Mesothelial cell of epicardium (in vitro differentiated cells): ENCODE measurements around the gene POLRMT. TPM values are rescaled to one million over a fixed set of nuclear protein-coding genes. Genes with fewer than 3 reads are reported as not detected.
A peak's percentile ranks its signal among the peaks of the same experiment; 100 is the strongest.
"Not testable (repeated sequence)": the region's sequence is repeated elsewhere in the genome, so short reads cannot be mapped to it uniquely, and the experiment has no call there.

ENCODE experiments used
- DNase-seq, 2 experiments: peaks; one replicate each; pipeline ENCODE4 v3.0.0; 2021; ENCODE audit warnings: low spot score in 2 of 2; ENCODE audit not compliant: unreplicated experiment in 2 of 2
- H3K27ac Mint-ChIP-seq: 2 replicates; pipeline ENCODE4 v1.8.0; 2021; ENCODE audit warnings: mixed read lengths
- H3K27me3 Mint-ChIP-seq: 2 replicates; pipeline ENCODE4 v1.8.0; 2021; ENCODE audit warnings: low read depth, mixed read lengths
- H3K36me3 Mint-ChIP-seq: 2 replicates; pipeline ENCODE4 v1.8.0; 2021; ENCODE audit warnings: mixed read lengths
- H3K4me1 Mint-ChIP-seq: 2 replicates; pipeline ENCODE4 v1.8.0; 2021; ENCODE audit warnings: mixed read lengths
- H3K4me3 Mint-ChIP-seq: 2 replicates; pipeline ENCODE4 v1.8.0; 2021; ENCODE audit warnings: mild to moderate bottlenecking, moderate library complexity, mixed read lengths
- H3K9me3 Mint-ChIP-seq: 2 replicates; pipeline ENCODE4 v1.8.0; 2021; ENCODE audit warnings: mixed read lengths
- total RNA-seq: library from RNA; stranded (reverse); gene quantifications from 3 replicates; pipeline ENCODE4 v1.2.1, GENCODE V29; 2021
- TF ChIP-seq, protein P1 (sequence below): fragments of 200-600 bp; sonication (generic); IDR thresholded peaks from one replicate; pipeline ENCODE4 v1.5.0; 2021; ENCODE audit warnings: antibody characterized with exemption; ENCODE audit not compliant: unreplicated experiment

POLRMT gene
- total RNA-seq, 1 donor from 2014 or later = 56.4 TPM

DNA sequence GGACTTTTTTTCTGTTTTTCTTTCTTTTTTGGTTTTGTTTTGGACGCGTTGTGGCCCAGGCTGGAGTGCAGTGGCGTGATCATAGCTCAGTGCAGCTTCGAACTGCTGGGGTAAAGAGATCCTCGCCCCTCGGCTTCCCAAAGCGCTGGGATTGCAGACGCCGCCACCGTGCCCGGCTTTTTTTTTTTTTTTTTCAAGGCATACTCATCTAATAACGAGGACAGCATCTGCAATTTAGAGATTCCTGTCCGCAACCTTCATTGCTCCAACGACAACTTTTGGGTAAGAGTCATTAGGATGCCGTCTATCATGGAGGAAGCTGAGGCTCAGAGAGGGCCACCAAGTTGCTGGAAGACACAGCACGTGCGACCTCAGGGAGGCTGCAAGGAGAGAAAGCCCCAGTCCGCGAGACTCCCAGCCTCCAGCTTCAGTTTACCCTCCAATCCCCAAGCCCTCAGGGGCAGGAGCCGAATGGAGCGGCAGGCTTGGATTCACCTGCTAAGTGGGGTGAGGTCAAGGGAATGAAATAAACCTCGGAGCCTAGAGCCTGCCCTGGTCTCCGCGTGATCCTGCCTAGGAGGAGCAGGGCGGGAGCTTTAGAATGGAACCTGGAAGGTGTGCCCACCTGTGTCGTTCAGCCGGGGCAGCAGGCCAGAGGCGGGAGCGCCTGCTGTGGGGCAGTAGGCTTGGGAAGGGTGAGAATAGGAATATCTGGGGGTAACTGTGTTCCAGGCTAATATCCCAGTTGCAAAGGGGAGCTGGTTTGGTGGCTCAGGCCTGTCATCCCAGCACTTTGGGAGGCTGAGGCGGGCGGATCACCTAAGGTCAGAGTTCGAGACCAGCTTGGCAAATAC lies 676 bp upstream of the POLRMT start:
- Mint-ChIP-seq H3K27ac (peak overlapping the region; percentile 91), H3K4me3 (peak overlapping the region; percentile 87)
- DNase-seq = no peak

DNA sequence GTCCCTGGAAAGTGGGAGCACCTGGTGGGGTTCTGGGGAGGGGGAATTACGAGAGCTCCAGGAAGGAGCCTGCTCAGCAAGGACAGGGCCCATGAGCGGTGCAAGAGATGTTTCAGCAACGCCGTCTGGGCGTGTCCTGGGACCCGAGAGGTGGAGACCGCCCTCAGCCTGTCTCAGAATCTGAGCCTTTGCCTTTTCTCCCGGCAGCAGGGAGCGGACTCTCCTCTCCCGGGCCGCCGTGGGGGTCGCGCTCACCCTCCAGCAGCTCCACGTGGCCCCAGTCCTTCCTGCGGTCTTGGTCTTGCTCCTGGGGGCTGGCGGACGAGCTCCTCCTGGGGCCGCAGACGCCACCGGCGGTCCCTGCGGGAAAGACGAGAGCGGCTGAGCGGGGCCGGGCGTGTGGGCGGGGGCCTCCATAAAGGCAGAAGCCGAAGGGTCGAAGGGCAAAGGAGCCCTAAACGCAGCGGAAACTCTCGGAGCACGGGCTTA lies 714 bp downstream of the POLRMT start:
- DNase-seq = peak in 1 of 2 experiments; percentile 68
- H3K9me3 Mint-ChIP-seq = no peaks in the 10 kb centered on the region
- TF ChIP-seq, protein P1, sequence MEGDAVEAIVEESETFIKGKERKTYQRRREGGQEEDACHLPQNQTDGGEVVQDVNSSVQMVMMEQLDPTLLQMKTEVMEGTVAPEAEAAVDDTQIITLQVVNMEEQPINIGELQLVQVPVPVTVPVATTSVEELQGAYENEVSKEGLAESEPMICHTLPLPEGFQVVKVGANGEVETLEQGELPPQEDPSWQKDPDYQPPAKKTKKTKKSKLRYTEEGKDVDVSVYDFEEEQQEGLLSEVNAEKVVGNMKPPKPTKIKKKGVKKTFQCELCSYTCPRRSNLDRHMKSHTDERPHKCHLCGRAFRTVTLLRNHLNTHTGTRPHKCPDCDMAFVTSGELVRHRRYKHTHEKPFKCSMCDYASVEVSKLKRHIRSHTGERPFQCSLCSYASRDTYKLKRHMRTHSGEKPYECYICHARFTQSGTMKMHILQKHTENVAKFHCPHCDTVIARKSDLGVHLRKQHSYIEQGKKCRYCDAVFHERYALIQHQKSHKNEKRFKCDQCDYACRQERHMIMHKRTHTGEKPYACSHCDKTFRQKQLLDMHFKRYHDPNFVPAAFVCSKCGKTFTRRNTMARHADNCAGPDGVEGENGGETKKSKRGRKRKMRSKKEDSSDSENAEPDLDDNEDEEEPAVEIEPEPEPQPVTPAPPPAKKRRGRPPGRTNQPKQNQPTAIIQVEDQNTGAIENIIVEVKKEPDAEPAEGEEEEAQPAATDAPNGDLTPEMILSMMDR = no peak
- H3K27me3 Mint-ChIP-seq = peaks cover 6% of the 10 kb centered on the region
- peak overlapping the region; percentile 93 for H3K27ac Mint-ChIP-seq
- H3K4me3 Mint-ChIP-seq = peak overlapping the region; percentile 87
- peaks cover 7% of the 10 kb centered on the region for H3K4me1 Mint-ChIP-seq
- peaks cover 15% of the 10 kb centered on the region for H3K36me3 Mint-ChIP-seq

More for the DNA sequence above, 676 bp upstream of the POLRMT start:
- H3K36me3 Mint-ChIP-seq = peaks cover 9% of the 10 kb centered on the region
- H3K27me3 Mint-ChIP-seq = peaks cover 20% of the 10 kb centered on the region
- H3K9me3 Mint-ChIP-seq = no peaks in the 10 kb centered on the region
- H3K4me1 Mint-ChIP-seq = peaks cover 7% of the 10 kb centered on the region
- TF ChIP-seq, protein P1 = no peak

DNA sequence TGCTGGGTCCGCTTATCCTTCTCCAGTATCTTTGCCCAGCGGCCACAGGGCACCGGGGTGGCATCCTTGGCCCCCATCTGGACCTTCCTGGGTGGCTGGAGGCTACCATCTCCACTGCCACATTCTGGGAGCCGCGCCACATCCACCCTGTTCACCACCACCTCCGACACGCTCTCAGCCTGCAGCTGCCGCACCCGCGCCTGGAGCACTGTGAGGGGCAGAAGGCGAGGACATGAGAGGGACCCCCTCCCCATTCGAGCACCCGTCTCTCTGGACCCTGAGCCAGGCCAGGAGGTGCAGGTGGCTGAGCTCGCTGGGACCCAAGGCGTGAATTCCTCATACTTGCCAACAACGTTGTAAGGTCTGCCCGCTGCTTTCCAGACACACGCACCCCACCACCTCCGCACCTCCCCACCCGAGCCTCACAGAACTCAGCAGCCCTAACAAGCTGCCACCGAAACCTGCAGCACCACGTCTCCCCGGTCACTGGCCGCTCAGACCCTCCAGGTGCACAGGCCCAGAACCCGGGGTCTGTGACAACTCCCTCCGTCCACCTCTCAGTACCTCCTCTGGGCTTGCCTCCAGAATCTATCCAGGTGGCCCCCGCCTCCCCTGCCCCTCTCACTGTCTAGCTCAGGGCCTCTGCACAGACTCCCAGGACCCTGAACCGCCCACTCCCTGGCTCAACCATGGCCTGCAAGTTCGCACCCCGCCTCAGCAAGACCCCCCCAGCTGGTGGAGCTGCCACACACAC lies 3.2 kb downstream of the POLRMT start:
- no peak overlapping the region for H3K4me3 Mint-ChIP-seq
- DNase-seq = no peak
- no peaks in the 10 kb centered on the region for H3K27me3 Mint-ChIP-seq
- no peak overlapping the region for H3K27ac Mint-ChIP-seq
- TF ChIP-seq, protein P1 = no peak
- H3K36me3 Mint-ChIP-seq = peaks cover 19% of the 10 kb centered on the region
- H3K4me1 Mint-ChIP-seq = peaks cover 7% of the 10 kb centered on the region
- H3K9me3 Mint-ChIP-seq = no peaks in the 10 kb centered on the region

DNA sequence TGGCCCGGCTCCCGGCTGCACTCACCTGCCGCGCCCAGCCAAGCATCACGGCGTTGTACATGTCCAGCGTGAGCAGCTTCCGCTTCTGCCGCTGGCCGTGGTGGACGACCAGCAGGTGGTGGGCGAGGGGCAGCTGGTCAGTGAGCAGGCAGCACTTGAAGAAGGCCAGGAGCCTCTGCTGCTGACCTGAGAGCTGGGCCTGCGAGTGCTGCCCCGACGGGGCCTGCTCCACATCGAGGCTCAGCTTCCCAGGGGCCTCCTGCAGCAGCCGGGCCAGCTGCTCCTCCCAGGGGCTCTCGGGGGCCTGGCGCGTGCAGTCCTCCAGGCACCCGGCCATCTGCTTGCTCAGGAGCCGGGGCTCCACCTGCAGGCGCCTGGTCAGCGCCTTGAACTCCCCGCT lies 3.8 kb downstream of the POLRMT start:
- H3K27me3 Mint-ChIP-seq, H3K27ac Mint-ChIP-seq, H3K9me3 Mint-ChIP-seq, H3K4me1 Mint-ChIP-seq, H3K4me3 Mint-ChIP-seq, DNase-seq: not testable (repeated sequence)
- peaks cover 19% of the 10 kb centered on the region for H3K36me3 Mint-ChIP-seq

DNA sequence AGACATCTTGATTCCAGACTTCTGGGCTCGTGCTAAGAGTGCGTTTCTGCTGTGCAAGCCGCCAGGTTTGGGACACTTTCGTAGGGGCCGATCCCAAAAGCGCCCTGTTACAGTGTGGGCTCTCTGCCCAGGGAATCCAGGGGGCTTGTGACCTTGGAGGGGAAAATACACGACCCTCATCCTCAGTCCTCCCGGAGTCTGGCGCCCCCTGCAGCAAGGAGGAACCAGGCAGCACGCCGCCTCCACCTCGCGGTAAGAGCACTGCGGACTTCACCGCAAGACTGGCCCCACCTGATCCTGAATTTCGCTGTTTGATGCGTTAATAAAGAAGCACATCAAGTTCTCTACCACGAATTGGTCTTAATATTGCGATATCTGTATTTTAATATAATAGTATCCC lies 5.2 kb downstream of the POLRMT start:
- no peak overlapping the region for H3K4me3 Mint-ChIP-seq
- peaks cover 19% of the 10 kb centered on the region for H3K36me3 Mint-ChIP-seq
- DNase-seq = no peak
- no peaks in the 10 kb centered on the region for H3K4me1 Mint-ChIP-seq
- no peaks in the 10 kb centered on the region for H3K9me3 Mint-ChIP-seq
- no peaks in the 10 kb centered on the region for H3K27me3 Mint-ChIP-seq
- TF ChIP-seq, protein P1 = no peak
- H3K27ac Mint-ChIP-seq = no peak overlapping the region

DNA sequence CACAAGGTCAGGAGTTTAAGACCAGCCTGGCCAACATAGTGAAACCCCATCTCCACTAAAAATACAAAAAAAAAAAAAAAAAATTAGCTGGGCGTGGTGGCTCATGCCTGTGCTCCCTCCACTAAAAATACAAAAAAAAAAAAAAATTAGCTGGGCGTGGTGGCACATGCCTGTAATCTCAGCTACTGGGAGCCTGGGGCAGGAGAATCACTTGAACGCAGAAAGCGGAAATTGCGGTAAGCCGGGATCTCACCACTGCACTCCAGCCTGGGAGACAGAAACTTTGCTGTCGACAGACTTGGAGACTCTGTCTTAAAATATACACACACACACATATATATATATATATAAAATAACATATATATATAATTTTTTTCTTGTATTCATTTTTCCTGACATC lies 6.8 kb downstream of the POLRMT start:
- H3K4me3 Mint-ChIP-seq, H3K9me3 Mint-ChIP-seq, H3K4me1 Mint-ChIP-seq, H3K27ac Mint-ChIP-seq, DNase-seq, H3K27me3 Mint-ChIP-seq: not testable (repeated sequence)
- H3K36me3 Mint-ChIP-seq = peaks cover 19% of the 10 kb centered on the region
